ENCODE measurements around the gene BPTF.
"Not testable (repeated sequence)": the region's sequence is repeated elsewhere in the genome, so short reads cannot be mapped to it uniquely, and the experiment has no call there.

Gene BPTF

GRCh38 chr17:67974598-67975066 is 149.3 kb downstream of the BPTF start:
- DNase-seq, result no peak

DNA sequence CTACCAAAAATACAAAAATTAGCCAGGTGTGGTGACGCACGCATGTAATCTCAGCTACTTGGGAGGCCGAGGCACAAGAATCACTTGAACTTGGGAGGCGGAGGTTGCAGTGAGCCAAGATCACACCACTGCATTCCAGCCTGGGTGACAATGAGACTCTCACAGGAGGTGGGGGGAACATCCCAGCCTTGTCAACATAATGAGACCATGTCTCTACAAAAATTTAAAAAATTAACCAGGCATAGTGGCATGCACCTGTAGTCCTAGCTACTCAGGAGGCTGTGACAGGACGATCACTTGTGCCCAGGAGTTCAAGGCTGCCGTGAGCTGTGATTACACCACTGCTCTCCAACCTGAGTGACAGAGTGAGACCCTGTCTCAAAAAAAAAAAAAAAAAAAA is 151.0 kb downstream of the BPTF start:
- DNase-seq, result not testable (repeated sequence)

- DNase-seq, result no peak
These were observed 155.2 kb downstream of the BPTF start for GRCh38 chr17:67980456-67980855.

DNA sequence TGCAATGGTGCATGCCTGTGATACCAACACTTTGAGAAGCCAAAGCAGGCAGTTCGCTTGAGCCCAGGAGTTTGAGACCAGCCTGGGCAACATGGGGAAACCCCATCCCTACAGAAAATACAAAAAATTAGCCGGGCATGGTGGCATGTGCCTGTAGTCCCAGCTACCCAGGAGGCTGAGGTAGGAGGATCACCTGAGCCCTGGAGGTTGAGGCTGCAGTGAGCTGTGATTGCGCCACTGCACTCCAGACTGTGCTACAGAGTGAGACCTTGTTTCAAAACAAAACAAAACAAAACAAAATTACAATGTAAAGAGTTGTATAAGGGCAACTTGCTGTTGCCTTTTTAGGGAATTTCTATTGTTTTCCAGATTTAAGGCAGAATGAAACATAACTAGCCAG is 155.6 kb downstream of the BPTF start:
- not testable (repeated sequence) for DNase-seq

DNA sequence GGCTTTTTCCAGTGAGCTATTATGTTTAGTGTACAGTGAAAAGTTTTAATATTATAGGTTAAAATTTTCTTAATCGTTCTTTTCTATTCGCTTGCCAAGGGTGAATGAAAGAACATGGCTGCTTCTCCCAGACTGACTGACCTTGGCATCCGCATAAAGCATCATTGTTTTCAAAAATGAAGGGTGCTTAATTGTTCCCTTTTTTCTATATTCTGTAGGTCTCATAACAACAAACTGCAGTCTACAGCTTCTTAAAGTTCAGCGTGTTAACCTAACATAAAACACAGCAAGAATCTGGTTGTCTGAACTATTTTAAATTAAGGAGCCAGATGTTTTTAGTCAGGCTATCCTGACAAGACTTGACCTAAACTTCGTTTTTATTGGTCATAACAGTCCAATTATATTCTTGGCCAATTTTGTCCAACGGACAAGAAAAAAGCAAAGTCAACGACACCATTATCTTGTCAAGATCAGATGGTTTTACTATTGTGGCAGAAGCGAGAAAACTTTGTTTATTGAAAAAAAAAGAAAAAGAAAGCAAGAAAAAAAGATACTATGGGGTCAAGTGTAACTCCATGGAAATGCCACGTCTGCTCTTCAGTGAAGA is 156.8 kb downstream of the BPTF start:
- DNase-seq, result no peak

GRCh38 chr17:67982686-67983382 is 157.5 kb downstream of the BPTF start:
- no peak for DNase-seq

GRCh38 chr17:67983383-67983688 is 158.0 kb downstream of the BPTF start:
- no peak for DNase-seq

DNA sequence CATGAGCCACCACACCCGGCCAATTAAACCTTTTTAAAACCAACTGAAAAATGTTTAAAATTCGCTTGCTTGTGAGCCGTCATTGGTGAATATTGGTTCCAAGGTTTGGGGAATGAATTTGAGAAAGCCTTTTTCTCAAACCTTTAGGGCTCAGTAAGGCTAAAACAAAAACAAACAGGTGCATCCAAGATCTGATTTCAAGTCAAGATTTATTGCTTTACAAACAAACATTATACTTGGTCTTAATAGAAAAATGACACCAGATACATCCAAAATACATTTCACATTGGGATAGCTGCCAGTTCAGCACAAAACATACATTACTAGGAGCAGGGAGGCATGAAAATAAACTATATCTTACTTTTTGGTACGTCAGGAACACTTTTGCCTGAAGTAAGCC is 165.6 kb downstream of the BPTF start:
- no peak for DNase-seq

DNA sequence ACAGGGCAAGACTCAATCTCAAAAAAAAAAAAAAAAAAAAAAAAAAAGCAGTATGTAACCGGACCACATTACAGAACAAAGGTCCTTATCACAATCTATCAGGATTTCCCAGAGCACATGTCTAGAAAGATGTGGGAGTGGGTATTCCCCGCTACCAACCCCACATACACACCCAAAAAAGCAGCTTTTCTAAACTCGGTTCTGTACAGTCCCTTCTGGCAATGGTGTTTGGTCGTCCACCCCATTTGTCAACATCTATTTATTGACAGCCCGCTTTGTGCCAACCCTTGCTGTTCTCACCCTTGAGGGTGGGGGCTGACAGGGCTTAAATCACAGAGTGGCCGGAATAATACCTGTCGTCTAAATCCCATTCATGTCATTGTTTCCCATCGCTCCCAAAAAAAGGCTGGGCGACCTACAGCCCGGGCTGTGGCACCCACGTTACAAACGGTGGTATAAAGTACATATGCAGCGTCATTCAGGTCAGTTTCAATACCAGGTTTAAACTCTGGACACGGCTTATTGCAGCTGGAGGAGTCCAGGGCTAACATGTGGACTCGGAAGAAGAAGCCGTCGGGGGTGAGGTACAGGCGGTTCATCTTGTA is 167.3 kb downstream of the BPTF start:
- DNase-seq, result peak; percentile 28

DNA sequence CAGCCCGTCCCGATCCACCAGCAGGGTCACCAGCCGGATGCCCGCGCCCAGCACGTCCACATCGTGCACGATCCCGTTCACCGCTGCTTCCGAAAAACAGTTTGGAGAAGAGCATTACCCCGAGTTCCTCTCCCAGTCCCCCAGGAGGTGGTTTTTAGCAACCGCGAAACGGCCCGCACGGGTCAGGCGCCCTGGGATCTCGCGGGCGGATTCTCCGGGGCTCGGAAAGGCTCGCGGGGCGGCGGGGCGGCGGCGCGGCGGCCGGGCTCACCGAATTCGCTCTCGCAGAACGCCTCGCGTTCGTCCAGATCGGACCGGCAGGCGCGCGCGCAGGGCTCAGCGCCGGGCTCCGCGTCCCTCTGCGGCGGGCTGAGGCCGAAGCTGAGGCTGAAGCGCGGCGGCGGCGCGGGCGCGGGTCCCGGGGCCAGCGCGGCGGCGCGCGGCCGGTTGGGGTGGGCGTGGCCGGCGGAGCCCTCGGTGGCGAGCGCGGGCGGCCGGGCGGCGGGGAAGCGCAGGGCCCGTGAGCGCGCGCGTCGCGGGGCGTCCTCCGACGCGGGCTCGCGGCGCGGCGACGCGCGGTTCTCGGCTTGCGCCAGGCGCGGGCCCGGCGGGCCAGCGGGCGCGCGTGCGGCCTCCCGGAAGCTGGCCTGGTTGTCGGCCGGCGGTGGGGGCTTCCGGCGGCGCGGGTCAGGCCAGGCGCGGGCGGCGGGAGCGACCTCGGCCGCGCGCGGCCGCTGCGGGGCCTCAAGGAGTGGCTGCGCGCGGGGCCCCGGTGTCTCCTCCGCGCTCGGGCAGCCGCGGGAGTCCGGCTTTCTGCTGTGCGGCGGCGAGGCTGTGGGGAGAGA is 168.1 kb downstream of the BPTF start:
- peak; percentile 76 for DNase-seq

DNA sequence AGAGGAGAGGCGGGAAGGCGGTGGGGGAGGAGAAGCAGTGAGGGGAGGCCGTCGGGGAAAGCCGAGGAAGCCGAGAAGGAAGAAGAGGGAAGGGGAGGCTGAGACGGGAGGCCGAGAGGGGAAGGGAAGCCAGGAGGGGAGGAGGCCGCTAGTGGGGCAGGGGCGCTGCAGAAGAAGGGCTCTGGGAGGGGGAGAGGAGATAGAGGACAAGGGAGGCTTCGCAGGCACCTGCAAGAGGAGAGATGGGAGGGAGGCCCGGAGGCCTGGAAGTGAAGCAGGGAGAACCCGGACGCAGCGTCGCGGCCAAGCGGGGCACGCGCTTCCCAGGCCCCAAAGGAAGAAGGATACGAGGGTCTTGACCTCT is 168.7 kb downstream of the BPTF start:
- DNase-seq, result no peak

DNA sequence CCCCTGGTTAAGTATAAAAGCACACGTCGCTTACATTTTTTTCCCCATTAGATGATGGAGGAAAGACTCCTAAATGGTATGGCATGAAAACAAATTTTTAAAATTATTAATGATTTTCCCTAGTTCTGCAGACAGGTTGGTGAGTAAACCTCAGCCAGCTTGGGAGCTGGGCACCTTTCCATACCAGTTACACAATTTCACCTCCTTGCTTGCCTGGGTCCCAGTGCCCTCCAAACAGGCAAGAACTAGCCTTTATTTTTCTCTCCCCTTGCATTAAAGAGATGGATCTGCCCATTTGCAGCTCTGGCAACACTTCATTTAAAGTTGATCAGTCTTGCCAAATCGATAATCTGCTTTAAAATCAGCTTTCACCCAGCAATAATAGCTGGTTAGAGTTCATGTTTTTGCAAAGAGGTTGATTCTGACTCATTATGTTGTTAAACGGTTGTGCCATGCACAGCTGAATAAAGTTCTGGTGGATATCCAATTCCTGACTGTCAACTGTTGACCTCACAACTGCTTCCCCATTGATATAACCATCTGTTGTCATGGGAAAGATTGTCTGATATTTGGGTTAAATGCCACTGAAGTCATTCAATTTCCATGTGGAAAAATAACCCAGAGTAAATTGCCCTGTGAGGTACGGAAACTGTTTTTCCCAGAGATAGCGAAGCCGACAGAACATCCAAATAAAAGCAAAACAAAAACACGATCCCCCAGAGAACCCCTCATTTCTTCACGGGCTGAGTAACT is 169.7 kb downstream of the BPTF start:
- DNase-seq, result no peak

DNA sequence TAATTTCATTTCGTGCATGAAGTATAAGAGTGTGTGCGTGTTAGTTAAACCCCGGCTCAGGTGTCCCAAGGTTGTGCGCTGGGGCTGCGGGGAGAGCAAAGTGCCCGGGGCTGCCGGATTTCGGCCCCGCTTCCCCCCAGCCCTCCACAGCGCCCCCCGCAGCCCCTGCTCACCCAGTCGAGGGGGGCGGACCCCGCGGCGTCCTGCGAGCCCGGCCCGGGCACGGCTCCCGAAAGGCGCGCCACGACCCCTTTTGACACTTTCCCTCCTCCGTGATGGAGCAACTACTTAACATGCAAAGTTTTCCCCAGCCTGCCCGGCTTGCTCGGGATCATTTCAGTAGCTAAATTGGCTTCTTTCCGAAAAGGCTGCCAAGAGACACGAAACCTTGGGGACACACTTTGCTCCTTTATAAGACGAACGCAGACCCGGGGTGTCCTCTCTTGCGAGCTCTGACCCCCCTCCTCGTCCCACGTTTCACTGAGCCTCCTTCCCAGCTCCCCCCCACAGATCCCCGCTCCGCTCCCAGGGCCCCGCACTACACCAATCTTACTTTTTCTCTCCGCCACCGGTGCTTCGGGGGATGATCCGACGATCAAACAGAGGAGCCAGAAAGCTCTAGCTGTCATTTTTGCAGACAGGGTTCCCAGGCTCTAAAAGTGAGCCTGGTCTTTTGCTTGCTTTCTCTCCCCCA is 170.4 kb downstream of the BPTF start:
- DNase-seq, result no peak

- not testable (repeated sequence) for DNase-seq
These were observed 171.2 kb downstream of the BPTF start, which contains the start of gene C17orf58 for GRCh38 chr17:67996301-67997171. TSS of gene C17orf58 (minus strand) at chr17:67996469. CDS start at chr17:67996198, 271 bp downstream.

DNA sequence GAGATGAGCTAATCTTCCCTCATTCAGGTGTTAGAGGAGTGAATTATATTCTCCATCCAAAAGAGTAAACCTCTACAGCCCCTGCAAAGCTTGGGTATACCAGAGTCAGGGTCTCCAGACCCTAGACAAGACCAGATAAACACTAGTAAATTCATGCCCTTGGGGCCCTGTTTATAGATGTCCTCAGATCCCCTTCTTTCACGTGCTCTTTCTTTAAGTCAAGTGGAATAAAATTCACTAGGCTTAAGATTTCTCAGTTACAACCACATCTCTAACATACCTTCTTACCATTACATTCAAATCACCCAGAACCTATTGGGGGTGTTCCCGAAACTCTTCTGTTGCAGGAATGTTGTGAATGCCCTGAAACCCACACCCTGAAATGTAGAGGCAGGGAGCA is 173.2 kb downstream of the BPTF start:
- no peak for DNase-seq

DNA sequence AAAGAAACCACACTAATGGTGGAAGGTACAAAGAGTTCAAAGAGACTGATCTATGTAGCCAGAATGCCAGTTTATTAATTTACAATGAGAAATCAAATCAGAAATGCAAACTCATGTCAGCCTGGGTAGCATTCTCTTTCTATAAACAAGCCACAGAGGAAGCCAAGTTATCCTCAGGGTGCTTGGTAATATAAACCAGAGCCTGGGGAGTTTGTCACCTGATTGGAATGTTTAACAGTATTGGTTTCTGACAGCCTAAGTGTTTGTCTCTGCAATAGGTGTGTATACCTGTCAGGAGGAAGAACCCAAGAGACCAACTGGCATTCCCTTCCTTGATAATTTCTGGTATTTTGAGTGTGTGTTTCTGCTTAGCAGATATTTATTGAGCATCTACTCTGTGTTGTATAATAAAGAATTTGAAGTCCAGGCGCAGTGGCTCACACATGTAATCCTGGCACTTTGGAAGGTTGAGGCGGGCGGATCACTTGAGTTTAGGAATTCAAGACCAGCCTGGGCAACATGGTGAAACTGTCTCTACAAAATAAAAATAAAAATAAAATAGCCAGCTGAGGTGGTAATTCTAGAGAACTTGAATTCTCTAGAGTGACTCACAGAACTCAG is 174.1 kb downstream of the BPTF start:
- no peak for DNase-seq

DNA sequence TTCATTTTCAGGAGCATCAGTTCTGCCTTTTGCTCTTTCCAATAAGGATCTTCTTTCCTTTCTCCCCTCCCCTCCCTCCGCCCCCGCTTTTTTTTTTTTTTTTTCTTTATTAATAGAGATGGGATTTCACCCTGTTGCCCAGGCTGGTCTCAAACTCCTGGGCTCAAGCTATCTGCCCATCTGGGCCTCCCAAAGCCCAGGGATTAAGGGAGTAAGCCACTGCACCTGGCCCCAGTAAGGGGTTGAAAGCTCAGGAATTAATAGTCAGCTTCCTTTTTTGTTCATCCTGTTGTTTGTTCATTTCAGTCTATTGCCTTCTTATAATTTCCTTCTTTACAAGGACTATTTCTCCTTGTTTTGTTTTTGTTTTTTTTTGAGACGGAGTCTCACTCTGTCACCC is 178.9 kb downstream of the BPTF start:
- DNase-seq, result no peak

DNA sequence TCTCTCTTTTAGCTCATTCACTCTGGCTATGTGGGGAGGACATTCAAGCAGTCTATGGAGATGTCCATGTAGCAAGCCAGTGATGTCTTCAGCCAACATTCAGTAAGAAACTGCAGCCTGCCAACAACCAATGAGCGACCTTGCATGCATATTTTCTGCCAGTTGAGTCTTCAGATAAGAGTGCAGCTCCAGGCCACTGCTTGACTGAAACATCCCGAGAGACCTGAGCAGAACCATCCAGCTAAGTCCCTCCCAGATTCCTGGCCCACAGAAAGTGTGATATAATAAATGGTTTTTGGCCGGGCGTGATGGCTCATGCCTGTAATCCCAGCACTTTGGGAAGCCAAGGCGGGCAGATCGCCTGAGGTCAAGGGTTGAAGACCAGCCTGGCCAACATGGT is 181.5 kb downstream of the BPTF start:
- no peak for DNase-seq

DNA sequence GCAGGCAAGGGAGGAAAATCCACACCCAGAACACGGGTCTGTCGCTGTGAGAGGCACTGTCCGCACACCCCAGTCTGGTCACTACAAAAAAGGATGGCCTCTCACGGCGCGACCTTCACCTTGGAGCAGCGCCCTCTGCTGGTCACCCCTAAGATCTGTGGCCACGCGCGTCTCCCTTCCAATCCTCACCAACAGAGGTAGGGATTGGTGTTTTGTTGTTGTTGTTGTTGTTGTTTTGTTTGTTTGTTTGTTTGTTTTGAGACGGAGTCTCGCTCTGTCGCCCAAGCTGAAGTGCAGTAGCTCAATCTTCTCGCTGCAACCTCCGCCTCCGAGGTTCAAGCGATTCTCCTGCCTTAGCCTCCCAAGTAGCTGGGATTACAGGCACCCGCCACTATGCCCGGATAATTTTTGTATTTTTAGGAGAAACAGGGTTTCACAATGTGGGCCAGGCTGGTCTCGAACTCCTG is 185.9 kb downstream of the BPTF start:
- DNase-seq, result peak; percentile 63

GRCh38 chr17:68013385-68013784 is 188.1 kb downstream of the BPTF start:
- DNase-seq, result no peak

All from CD4-positive, alpha-beta T cell treated with Interleukin-10 for 1 hour (primary cell).